GM23338 (cell line): Measurements from ENCODE around the gene DDRGK1. TPM values are rescaled to one million over a fixed set of nuclear protein-coding genes. Genes with fewer than 3 reads are reported as not detected.

ENCODE experiments used
- ATAC-seq: fragments of 200-7000 bp; cut with Tn5 transposase; 3 replicates; pipeline ENCODE4 v1.9.1; 2020
- DNase-seq: peaks from one replicate; pipeline ENCODE4 v3.0.0-alpha.2; 2015; ENCODE audit warnings: low spot score
- H2AFZ ChIP-seq: fragments of 200-600 bp; sonication (generic); 2 replicates; pipeline ENCODE4 v1.8.0; 2016; ENCODE audit warnings: antibody characterized with exemption, mild to moderate bottlenecking, moderate library complexity
- H3F3A ChIP-seq: fragments of 200-600 bp; sonication (generic); replicated peaks from 2 replicates; pipeline ENCODE4 v1.8.0; 2017; ENCODE audit warnings: antibody characterized with exemption, mixed run types, low read depth
- H3K27ac ChIP-seq: fragments of 200-600 bp; sonication (generic); 2 replicates; pipeline ENCODE4 v1.6.1; 2016; ENCODE audit warnings: low read depth
- H3K27me3 ChIP-seq: fragments of 200-600 bp; sonication (generic); 2 replicates; pipeline ENCODE4 v1.8.0; 2016; ENCODE audit warnings: mild to moderate bottlenecking, mixed run types, moderate library complexity; ENCODE audit not compliant: insufficient read depth
- H3K36me3 ChIP-seq: fragments of 200-600 bp; sonication (generic); 2 replicates; pipeline ENCODE4 v1.8.0; 2016; ENCODE audit warnings: mild to moderate bottlenecking; ENCODE audit not compliant: insufficient read depth
- H3K4me1 ChIP-seq: fragments of 200-600 bp; sonication (generic); 2 replicates; pipeline ENCODE4 v1.8.0; 2016; ENCODE audit warnings: mild to moderate bottlenecking, moderate library complexity; ENCODE audit not compliant: insufficient read depth
- H3K4me2 ChIP-seq: fragments of 200-600 bp; sonication (generic); 2 replicates; pipeline ENCODE4 v1.7.1; 2017; ENCODE audit warnings: mixed run types
- H3K4me3 ChIP-seq: fragments of 200-600 bp; sonication (generic); 2 replicates; pipeline ENCODE4 v1.6.1; 2016; ENCODE audit warnings: mixed run types
- H3K79me2 ChIP-seq: fragments of 200-600 bp; sonication (generic); replicated peaks from 2 replicates; pipeline ENCODE4 v1.8.0; 2017; ENCODE audit warnings: mild to moderate bottlenecking; ENCODE audit not compliant: insufficient read depth
- H3K9me2 ChIP-seq: fragments of 200-600 bp; sonication (generic); 2 replicates; pipeline ENCODE4 v1.8.0; 2017; ENCODE audit not compliant: insufficient read depth
- H4K20me1 ChIP-seq: fragments of 200-600 bp; sonication (generic); replicated peaks from 2 replicates; pipeline ENCODE4 v1.8.0; 2017; ENCODE audit warnings: mild to moderate bottlenecking; ENCODE audit not compliant: insufficient read depth
- H3K27ac Mint-ChIP-seq: 2 replicates; pipeline ENCODE4 v1.8.0; 2020; ENCODE audit warnings: inconsistent platforms, mild to moderate bottlenecking, moderate library complexity, mixed read lengths
- H3K27me3 Mint-ChIP-seq: 3 replicates; pipeline ENCODE4 v1.8.0; 2022; ENCODE audit warnings: low read depth, mild to moderate bottlenecking, moderate library complexity, mixed read lengths, inconsistent platforms; ENCODE audit not compliant: insufficient read depth, poor library complexity
- H3K36me3 Mint-ChIP-seq: 3 replicates; pipeline ENCODE4 v1.8.0; 2021; ENCODE audit warnings: low read depth, mild to moderate bottlenecking, inconsistent platforms, moderate library complexity, mixed read lengths
- H3K4me1 Mint-ChIP-seq: 3 replicates; pipeline ENCODE4 v1.8.0; 2020; ENCODE audit warnings: mild to moderate bottlenecking, inconsistent platforms, mixed read lengths
- H3K4me3 Mint-ChIP-seq: 3 replicates; pipeline ENCODE4 v1.8.0; 2021; ENCODE audit warnings: moderate library complexity, mild to moderate bottlenecking, inconsistent platforms, mixed read lengths
- H3K9me3 Mint-ChIP-seq: 3 replicates; pipeline ENCODE4 v1.8.0; 2020; ENCODE audit warnings: moderate library complexity, mild to moderate bottlenecking, inconsistent platforms, mixed read lengths
- POLR2AphosphoS5 ChIP-seq: IDR thresholded peaks from 2 replicates; pipeline ENCODE4 v1.6.1; 2016; ENCODE audit warnings: antibody characterized with exemption, low read depth
- polyA plus RNA-seq: library from polyadenylated mRNA; unstranded; fragments of >200 nt; fragmentation: Nextera tagmentation; extraction: Ambion mirVana; gene quantifications from 2 replicates; pipeline ENCODE4 v1.2.1, GENCODE V29; 2016
- total RNA-seq: library from RNA; depleted of rRNA; stranded (reverse); fragments of >200 nt; shearing (Covaris generic); gene quantifications from 2 replicates; pipeline ENCODE4 v1.2.3, GENCODE V29; 2014
- TF ChIP-seq, protein P1 (sequence below): IDR thresholded peaks from one replicate; pipeline ENCODE4 v1.6.1; 2018; ENCODE audit warnings: antibody characterized with exemption; ENCODE audit not compliant: unreplicated experiment
- TF ChIP-seq, protein P2 (sequence below): fragments of 250-450 bp; sonication (Bioruptor Pico); IDR thresholded peaks from 2 replicates; pipeline ENCODE4 v1.5.0; 2020; ENCODE audit warnings: mild to moderate bottlenecking, moderate library complexity

The DDRGK1 gene
- total and polyA plus RNA-seq, 2 experiments from 2014 or later: 44.0 to 45.5 TPM

DNA sequence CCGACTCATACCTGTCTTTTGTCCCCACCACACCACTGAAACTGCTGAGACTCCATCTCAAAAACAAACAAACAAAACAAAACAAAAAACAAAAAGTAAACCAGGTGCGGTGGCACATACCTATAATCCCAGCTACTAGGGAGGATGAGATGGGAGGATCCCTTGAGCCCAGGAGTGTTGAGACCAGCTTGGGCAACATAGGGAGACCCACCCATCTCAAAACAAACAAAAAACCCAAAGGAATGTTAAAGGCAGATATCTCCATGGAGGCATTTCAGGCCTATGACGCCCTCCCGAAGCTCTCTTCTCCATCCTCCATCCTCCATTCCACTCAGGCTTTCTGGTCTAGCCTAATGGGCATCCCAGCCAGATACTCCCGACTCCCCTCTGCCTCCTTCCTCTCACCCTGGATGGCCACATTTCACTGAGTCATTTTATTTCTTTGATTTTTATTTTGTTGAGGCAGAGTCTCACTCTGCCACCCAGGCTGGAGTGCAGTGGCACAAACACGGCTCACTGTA is 37.8 kb upstream of the DDRGK1 start:
- Histone ChIP-seq H3K36me3 (no peaks in the 10 kb centered on the region), H4K20me1 (no peaks in the 10 kb centered on the region; the same call in 1 of the 2 replicates), H3K27ac (no peak overlapping the region), H2AFZ (no peak overlapping the region), H3K27me3 (peaks cover 45% of the 10 kb centered on the region), H3K4me1 (no peaks in the 10 kb centered on the region; the same call in 1 of the 2 replicates), H3F3A (0 out of 2 replicates have a peak, but pooled peaks cover 6% of the 10 kb centered on the region), H3K4me3 (no peak overlapping the region), H3K79me2 (no peaks in the 10 kb centered on the region), H3K4me2 (no peak overlapping the region), H3K9me2 (no peaks in the 10 kb centered on the region)
- no peak for DNase-seq
- ATAC-seq: no peak
- H3K9me3 Mint-ChIP-seq: no peaks in the 10 kb centered on the region
- H3K4me1 Mint-ChIP-seq: peaks cover 17% of the 10 kb centered on the region
- peaks cover 48% of the 10 kb centered on the region for H3K27me3 Mint-ChIP-seq
- no peak overlapping the region for H3K27ac Mint-ChIP-seq
- TF ChIP-seq, protein P1, sequence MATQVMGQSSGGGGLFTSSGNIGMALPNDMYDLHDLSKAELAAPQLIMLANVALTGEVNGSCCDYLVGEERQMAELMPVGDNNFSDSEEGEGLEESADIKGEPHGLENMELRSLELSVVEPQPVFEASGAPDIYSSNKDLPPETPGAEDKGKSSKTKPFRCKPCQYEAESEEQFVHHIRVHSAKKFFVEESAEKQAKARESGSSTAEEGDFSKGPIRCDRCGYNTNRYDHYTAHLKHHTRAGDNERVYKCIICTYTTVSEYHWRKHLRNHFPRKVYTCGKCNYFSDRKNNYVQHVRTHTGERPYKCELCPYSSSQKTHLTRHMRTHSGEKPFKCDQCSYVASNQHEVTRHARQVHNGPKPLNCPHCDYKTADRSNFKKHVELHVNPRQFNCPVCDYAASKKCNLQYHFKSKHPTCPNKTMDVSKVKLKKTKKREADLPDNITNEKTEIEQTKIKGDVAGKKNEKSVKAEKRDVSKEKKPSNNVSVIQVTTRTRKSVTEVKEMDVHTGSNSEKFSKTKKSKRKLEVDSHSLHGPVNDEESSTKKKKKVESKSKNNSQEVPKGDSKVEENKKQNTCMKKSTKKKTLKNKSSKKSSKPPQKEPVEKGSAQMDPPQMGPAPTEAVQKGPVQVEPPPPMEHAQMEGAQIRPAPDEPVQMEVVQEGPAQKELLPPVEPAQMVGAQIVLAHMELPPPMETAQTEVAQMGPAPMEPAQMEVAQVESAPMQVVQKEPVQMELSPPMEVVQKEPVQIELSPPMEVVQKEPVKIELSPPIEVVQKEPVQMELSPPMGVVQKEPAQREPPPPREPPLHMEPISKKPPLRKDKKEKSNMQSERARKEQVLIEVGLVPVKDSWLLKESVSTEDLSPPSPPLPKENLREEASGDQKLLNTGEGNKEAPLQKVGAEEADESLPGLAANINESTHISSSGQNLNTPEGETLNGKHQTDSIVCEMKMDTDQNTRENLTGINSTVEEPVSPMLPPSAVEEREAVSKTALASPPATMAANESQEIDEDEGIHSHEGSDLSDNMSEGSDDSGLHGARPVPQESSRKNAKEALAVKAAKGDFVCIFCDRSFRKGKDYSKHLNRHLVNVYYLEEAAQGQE: no peak
- TF ChIP-seq, protein P2, sequence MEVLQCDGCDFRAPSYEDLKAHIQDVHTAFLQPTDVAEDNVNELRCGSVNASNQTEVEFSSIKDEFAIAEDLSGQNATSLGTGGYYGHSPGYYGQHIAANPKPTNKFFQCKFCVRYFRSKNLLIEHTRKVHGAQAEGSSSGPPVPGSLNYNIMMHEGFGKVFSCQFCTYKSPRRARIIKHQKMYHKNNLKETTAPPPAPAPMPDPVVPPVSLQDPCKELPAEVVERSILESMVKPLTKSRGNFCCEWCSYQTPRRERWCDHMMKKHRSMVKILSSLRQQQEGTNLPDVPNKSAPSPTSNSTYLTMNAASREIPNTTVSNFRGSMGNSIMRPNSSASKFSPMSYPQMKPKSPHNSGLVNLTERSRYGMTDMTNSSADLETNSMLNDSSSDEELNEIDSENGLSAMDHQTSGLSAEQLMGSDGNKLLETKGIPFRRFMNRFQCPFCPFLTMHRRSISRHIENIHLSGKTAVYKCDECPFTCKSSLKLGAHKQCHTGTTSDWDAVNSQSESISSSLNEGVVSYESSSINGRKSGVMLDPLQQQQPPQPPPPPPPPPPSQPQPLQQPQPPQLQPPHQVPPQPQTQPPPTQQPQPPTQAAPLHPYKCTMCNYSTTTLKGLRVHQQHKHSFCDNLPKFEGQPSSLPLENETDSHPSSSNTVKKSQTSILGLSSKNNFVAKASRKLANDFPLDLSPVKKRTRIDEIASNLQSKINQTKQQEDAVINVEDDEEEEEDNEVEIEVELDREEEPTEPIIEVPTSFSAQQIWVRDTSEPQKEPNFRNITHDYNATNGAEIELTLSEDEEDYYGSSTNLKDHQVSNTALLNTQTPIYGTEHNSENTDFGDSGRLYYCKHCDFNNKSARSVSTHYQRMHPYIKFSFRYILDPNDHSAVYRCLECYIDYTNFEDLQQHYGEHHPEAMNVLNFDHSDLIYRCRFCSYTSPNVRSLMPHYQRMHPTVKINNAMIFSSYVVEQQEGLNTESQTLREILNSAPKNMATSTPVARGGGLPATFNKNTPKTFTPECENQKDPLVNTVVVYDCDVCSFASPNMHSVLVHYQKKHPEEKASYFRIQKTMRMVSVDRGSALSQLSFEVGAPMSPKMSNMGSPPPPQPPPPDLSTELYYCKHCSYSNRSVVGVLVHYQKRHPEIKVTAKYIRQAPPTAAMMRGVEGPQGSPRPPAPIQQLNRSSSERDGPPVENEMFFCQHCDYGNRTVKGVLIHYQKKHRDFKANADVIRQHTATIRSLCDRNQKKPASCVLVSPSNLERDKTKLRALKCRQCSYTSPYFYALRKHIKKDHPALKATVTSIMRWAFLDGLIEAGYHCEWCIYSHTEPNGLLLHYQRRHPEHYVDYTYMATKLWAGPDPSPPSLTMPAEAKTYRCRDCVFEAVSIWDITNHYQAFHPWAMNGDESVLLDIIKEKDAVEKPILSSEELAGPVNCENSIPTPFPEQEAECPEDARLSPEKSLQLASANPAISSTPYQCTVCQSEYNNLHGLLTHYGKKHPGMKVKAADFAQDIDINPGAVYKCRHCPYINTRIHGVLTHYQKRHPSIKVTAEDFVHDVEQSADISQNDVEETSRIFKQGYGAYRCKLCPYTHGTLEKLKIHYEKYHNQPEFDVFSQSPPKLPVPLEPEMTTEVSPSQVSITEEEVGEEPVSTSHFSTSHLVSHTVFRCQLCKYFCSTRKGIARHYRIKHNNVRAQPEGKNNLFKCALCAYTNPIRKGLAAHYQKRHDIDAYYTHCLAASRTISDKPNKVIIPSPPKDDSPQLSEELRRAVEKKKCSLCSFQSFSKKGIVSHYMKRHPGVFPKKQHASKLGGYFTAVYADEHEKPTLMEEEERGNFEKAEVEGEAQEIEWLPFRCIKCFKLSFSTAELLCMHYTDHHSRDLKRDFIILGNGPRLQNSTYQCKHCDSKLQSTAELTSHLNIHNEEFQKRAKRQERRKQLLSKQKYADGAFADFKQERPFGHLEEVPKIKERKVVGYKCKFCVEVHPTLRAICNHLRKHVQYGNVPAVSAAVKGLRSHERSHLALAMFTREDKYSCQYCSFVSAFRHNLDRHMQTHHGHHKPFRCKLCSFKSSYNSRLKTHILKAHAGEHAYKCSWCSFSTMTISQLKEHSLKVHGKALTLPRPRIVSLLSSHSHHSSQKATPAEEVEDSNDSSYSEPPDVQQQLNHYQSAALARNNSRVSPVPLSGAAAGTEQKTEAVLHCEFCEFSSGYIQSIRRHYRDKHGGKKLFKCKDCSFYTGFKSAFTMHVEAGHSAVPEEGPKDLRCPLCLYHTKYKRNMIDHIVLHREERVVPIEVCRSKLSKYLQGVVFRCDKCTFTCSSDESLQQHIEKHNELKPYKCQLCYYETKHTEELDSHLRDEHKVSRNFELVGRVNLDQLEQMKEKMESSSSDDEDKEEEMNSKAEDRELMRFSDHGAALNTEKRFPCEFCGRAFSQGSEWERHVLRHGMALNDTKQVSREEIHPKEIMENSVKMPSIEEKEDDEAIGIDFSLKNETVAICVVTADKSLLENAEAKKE (CRISPR knock-in tag): no peak
- TF ChIP-seq POLR2AphosphoS5: no peak
- no peak overlapping the region for H3K4me3 Mint-ChIP-seq
- peaks cover 7% of the 10 kb centered on the region; the same call in 1 of the 3 replicates for H3K36me3 Mint-ChIP-seq
